GM06990 (cell line): ENCODE data around the gene FRAT2.

Source experiments
- DNase-seq: peaks from one replicate; pipeline ENCODE4 v3.0.0-alpha.2; 2011; ENCODE audit not compliant: insufficient read length; ENCODE audit errors: extremely low read depth
- H3K27me3 ChIP-seq: replicated peaks from 2 replicates; pipeline ENCODE4 v1.6.0; 2011; ENCODE audit warnings: low read length; ENCODE audit not compliant: control insufficient read depth, insufficient read depth
- H3K36me3 ChIP-seq: 2 replicates; pipeline ENCODE4 v1.5.1; 2011; ENCODE audit warnings: low read length; ENCODE audit not compliant: control insufficient read depth, insufficient read depth
- H3K4me3 ChIP-seq: replicated peaks from 2 replicates; pipeline ENCODE4 v1.5.1; 2011; ENCODE audit warnings: low read depth, mild to moderate bottlenecking, control low read depth, low read length
- TF ChIP-seq, protein P1 (sequence below): IDR thresholded peaks from 2 replicates; pipeline ENCODE4 v1.5.1; 2011; ENCODE audit warnings: low read length, control low read depth, mild to moderate bottlenecking, inconsistent platforms; ENCODE audit not compliant: insufficient read depth, poor library complexity, severe bottlenecking

The FRAT2 gene, protein sequence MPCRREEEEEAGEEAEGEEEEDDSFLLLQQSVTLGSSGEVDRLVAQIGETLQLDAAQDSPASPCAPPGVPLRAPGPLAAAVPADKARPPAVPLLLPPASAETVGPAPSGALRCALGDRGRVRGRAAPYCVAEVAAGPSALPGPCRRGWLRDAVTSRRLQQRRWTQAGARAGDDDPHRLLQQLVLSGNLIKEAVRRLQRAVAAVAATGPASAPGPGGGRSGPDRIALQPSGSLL

DNA sequence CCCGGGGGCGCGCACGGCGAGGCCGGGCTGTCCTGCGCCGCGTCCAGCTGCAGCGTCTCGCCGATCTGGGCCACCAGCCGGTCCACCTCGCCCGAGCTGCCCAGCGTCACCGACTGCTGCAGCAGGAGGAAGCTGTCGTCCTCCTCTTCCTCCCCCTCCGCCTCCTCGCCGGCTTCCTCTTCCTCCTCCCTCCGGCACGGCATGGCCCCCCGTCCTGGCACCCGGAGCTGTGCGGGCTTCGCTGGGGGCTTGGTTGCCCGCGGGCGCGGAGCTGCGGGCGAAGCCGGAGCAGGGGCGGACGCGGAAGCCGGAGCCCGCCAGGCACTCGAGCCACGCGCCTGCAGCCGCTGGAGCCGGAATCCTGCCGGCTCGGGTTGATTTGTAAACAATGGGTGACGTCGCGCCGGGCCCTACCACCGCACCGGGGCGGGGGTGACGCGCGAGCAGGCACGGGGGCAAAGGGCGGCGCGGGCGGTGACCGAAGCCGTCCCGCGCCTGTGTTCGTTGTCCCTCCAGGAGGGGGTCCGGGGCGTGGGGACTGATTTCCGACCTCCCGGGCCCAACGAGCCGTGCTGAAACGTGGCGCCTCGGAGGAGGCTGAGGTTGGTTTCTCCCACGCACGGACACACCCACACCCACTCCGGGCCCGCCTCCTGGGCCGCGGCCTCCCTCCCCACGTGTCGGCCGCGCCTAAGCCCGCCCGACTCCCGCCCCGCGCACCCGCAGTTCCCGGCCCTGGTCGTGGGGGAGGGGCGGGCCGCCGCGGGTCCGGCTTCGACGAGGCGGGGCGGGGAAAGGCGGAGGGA, at the start of gene FRAT2:
Gene FRAT2 (minus strand): TSS at position 360 of the 806 bp plus-strand sequence. CDS start 157 bp downstream, at position 203.
- Histone ChIP-seq H3K36me3 (no peaks in the 10 kb centered on the region), H3K27me3 (no peaks in the 10 kb centered on the region), H3K4me3 (peak within 1 kb of the TSS; percentile 82)
- DNase-seq = peak; percentile 92
- TF ChIP-seq, protein P1, sequence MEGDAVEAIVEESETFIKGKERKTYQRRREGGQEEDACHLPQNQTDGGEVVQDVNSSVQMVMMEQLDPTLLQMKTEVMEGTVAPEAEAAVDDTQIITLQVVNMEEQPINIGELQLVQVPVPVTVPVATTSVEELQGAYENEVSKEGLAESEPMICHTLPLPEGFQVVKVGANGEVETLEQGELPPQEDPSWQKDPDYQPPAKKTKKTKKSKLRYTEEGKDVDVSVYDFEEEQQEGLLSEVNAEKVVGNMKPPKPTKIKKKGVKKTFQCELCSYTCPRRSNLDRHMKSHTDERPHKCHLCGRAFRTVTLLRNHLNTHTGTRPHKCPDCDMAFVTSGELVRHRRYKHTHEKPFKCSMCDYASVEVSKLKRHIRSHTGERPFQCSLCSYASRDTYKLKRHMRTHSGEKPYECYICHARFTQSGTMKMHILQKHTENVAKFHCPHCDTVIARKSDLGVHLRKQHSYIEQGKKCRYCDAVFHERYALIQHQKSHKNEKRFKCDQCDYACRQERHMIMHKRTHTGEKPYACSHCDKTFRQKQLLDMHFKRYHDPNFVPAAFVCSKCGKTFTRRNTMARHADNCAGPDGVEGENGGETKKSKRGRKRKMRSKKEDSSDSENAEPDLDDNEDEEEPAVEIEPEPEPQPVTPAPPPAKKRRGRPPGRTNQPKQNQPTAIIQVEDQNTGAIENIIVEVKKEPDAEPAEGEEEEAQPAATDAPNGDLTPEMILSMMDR = no peak

DNA sequence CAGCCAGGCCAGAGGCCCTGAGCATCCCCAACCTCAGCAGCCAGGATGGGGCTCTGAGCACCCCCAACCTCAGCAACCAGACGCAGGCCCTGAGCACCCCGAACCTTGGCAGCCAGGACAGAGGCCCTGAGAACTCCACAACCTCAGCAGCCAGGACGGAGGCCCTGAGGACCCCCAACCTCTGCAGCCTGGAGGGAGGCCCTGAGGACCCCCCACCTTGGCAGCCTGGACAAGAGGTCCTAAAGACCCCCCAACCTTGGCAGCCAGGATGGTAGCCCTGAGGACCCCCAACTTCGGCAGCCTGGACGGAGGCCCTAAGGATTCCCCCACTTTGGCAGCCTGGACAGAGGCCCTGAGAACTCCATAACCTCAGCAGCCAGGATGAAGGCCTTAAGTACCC, 49.6 kb upstream of the FRAT2 start:
- TF ChIP-seq, protein P1 = no peak
- Histone ChIP-seq H3K4me3 (no peak overlapping the region), H3K36me3 (peaks cover 40% of the 10 kb centered on the region), H3K27me3 (no peaks in the 10 kb centered on the region)
- no peak for DNase-seq

DNA sequence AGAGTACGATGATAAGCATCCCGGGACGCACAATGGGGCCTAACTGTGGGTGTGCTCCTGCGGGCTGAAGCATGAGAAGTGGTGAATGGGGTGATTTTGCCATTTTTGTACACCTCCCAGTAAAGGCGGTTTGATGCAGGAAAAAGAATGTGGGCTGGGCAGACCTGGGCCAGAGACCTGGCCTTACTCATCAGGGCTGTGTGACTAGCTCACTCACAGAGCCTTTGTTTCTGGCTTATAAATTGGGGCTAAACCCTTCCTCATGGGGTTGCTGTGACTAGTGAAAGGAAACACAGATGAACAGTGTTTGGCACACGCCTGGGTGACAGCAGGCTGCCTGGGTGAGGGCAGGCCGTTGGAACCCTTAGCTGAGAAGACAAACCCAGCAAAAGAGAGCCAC, 48.6 kb upstream of the FRAT2 start:
- Histone ChIP-seq H3K27me3 (no peaks in the 10 kb centered on the region), H3K4me3 (no peak overlapping the region), H3K36me3 (peaks cover 40% of the 10 kb centered on the region)
- TF ChIP-seq, protein P1 = no peak
- no peak for DNase-seq

DNA sequence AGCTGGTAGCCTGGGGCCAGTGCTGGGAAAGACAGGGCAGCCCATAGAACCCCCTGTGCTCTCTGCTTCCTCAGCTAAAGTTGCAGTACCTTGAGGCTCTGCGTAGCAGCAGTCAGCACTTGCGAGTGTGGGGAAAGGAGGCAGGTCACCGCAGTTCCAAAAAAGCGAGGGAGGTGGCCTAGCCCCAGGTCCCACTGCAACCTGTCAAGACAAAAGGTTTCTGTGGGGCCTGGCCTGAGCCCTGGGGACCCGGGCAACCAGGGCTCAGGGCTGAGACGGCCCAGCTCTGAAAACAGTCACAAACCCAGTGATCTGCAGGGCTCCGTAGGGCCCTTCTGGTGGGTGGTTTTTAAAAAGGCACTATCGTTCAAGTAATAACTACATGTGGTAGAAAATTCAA, 47.1 kb upstream of the FRAT2 start:
- DNase-seq = no peak
- Histone ChIP-seq H3K36me3 (peaks cover 39% of the 10 kb centered on the region), H3K4me3 (no peak overlapping the region), H3K27me3 (no peaks in the 10 kb centered on the region)
- TF ChIP-seq, protein P1 = no peak

DNA sequence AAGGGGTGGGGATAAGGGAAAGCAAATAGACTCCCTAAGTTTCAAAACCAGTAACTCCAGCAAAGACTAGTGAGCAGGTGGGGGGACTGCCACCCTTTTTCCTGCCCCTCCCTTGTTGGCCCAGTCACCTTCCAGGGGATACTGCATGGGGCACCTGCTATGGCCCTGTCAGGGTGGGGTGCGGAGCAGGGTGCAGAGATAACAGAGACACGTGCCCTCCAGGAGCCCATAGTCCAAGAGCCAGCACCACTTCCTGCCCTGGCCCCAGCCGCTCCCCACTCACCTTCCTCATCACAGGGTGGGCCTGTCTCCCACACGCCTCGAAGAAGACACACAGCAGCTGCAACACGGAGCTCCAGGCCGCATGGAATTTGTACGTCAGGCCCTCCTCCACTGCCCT, 46.0 kb upstream of the FRAT2 start:
- H3K4me3 ChIP-seq = no peak overlapping the region
- no peaks in the 10 kb centered on the region for H3K27me3 ChIP-seq
- peaks cover 36% of the 10 kb centered on the region for H3K36me3 ChIP-seq
- TF ChIP-seq, protein P1 = no peak
- DNase-seq = no peak
